Midbrain (tissue), 1 donor: ENCODE data around the gene EIF4G2.
A peak's percentile ranks its signal among the peaks of the same experiment; 100 is the strongest.

Source experiments
- DNase-seq: peaks from one replicate; lab custom pipeline; 2025; lab: John Stamatoyannopoulos, UW

The EIF4G2 gene

GRCh38 chr11:10771457-10771856 lies 37.3 kb downstream of the EIF4G2 start:
- DNase-seq, result no peak

DNA sequence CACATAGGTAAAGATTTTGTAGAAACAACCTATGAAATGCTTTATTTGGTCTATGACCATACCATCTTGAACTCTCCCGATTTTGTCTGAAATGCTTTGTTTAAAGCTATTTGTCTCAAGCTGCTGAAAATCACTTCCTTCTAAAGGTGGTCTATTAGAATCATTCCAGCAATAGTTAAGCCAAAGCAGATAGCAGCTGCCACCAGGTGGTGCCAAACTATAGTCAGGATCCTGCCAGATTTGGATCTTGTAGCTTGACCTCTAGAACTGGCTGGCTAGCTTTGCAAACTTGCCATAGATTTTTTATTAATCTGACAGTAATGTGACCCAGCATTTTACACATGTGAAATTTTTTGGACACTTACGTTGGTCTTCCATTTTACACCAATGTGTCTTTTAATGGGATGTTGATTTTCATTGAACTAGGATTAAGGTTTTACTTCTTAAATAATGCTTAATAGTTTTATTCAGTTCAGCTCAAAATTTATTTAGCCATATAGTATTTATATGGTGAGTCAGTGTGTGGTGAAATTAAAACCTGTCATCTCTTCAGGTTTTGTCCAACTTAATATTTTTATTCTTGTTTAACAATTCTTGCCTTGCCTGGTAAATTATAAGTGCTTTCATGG lies 38.0 kb downstream of the EIF4G2 start:
- DNase-seq, result peak; percentile 72

- DNase-seq, result no peak
These were observed 44.3 kb downstream of the EIF4G2 start for GRCh38 chr11:10764412-10764811.

DNA sequence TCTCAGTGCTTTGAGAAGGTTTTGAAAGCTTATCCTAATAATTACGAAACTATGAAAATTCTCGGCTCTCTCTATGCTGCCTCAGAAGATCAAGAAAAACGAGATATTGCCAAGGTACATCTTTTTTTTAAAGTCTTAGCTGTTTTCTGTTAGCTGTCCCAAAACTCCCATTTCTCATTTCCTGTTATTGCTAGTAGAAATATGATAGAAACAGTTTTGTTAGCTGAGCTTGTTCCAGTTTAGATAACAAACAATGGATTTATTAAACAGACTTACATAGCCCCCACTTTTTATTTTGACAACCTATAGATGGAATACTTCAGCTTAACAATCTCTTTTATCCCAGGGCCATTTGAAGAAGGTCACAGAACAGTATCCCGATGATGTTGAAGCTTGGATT lies 45.0 kb downstream of the EIF4G2 start:
- DNase-seq, result no peak

DNA sequence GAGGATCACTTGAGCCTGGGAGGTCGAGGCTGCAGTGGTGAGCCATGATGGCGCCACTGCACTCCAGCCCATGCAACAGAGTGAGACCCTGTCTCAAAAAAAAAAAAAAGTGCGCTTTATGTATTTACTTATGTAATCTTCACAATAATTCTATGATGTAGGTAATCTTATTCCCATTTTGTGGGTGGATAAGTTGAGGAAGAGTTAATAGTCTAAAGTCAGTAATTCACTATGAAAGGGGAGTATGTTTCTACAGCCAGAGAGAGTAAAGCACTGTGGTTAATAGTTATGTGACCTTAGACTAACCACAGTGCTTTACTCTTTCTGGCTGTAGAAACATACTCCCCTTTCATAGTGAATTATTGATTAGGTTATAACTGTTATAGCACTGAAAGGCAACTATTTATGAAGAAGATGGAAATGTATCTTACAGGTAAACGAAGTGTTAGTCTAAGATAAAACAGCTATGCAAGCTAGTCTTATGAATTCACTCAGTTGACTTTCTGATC lies 45.8 kb downstream of the EIF4G2 start:
- DNase-seq, result no peak

DNA sequence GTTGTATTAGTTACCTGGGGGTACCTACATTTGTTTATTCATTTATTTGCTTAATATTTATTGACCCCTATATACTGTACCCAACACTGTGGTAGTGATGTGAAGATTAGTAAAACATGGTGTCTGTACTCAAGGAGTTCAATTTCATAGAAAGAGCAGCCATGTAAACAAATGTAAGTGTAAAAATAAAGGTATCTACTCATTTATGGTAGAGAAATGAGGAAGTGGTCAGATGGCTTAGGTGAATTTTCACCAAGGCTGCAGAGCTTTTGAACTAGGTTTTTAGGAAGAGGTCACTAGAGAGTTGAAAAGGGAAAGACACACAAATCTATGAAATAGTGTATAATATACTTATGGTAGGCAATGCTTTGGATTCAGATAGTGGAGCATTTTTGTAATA lies 46.5 kb downstream of the EIF4G2 start:
- DNase-seq, result no peak

- no peak for DNase-seq
These were observed 47.5 kb downstream of the EIF4G2 start for GRCh38 chr11:10761085-10761698.

- DNase-seq, result no peak
These were observed 49.8 kb downstream of the EIF4G2 start for GRCh38 chr11:10758957-10759356.

DNA sequence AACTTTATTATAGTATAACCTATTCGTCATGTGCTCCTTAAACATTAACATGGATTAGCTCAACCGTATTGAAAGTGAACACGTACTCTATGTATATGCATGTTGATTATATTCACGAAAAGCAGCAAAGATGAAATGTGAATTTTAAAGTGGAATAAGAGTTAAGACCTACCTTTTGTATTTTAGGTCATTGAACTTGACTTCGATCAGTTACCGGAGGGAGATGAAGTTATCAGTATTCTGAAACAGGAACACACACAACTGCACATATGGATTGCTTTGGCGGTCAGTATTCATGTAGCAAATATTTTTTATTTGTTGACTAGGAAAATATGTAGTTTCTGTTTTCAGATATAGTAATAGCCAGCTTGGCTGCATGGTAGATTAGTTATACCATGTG lies 56.2 kb downstream of the EIF4G2 start:
- DNase-seq, result no peak

- DNase-seq, result no peak
These were observed 56.7 kb downstream of the EIF4G2 start for GRCh38 chr11:10752061-10752460.

DNA sequence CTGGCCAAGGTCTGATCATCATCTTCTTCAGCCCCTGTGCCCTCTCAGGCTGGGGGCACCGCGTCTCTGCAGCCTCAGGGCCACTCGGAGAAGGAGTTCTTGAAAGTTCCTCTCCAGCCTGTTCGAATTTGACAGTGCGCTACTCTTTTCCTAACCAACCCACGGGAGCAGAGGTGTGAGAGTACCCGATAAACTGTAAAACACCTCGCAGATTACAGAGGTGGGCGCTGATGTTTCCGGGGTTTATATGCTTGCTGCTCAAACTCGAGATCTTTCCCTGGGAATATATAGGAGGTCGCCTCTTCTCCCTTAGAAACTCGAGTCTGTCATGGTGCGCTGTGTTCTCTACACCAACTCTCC lies 57.2 kb downstream of the EIF4G2 start:
- DNase-seq, result no peak

- DNase-seq, result peak; percentile 89
These were observed 57.7 kb downstream of the EIF4G2 start, which contains the start of gene CTR9 for GRCh38 chr11:10750838-10751580. Gene CTR9 (plus strand): TSS chr11:10751246. CDS start chr11:10751413, 167 bp downstream.

DNA sequence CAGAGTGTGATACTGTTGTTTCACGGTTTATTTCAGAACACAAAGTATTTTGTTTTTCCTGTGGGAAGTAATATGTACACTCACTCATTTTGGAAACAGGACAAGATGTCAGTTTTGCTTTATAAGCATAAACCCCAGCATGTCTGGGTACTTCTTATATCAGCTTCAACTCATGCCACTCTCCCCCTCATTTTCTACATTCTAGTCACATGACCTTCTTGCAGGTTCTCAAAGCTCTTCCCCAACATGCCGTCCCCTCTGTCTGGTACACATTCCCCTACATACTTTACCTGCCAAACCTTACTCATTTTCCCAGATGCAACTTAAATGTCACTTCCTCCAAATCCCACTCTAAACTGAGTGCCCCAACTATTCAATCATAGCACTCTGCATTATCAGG lies 59.2 kb downstream of the EIF4G2 start:
- DNase-seq, result no peak

GRCh38 chr11:10747733-10748132 lies 61.0 kb downstream of the EIF4G2 start:
- no peak for DNase-seq
